ENCODE measurements around the gene RGS18. TPM values are rescaled to one million over a fixed set of nuclear protein-coding genes. Genes with fewer than 3 reads are reported as not detected.

RGS18 gene
- total RNA-seq, 1 donor from 2014 or later: 3.0 TPM

GRCh38 chr1:192133350-192133926 is 24.8 kb upstream of the RGS18 start:
- intact Hi-C loops (cut with DNase I): no loop called here
- no peaks in the 10 kb centered on the region for H3K4me1 ChIP-seq
- DNase-seq (ENCODE audit: low spot score in 2 of 2): no peak
- TF ChIP-seq, protein P1, sequence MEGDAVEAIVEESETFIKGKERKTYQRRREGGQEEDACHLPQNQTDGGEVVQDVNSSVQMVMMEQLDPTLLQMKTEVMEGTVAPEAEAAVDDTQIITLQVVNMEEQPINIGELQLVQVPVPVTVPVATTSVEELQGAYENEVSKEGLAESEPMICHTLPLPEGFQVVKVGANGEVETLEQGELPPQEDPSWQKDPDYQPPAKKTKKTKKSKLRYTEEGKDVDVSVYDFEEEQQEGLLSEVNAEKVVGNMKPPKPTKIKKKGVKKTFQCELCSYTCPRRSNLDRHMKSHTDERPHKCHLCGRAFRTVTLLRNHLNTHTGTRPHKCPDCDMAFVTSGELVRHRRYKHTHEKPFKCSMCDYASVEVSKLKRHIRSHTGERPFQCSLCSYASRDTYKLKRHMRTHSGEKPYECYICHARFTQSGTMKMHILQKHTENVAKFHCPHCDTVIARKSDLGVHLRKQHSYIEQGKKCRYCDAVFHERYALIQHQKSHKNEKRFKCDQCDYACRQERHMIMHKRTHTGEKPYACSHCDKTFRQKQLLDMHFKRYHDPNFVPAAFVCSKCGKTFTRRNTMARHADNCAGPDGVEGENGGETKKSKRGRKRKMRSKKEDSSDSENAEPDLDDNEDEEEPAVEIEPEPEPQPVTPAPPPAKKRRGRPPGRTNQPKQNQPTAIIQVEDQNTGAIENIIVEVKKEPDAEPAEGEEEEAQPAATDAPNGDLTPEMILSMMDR (IDR thresholded peaks at IDR 0.05): no peak
- no peak overlapping the region for H3K4me3 ChIP-seq
- H3K9me3 ChIP-seq: no peaks in the 10 kb centered on the region
- no peaks in the 10 kb centered on the region for H3K36me3 ChIP-seq
- H3K27ac ChIP-seq: no peak overlapping the region
- H3K27me3 ChIP-seq: no peaks in the 10 kb centered on the region

- TF ChIP-seq, protein P1 (IDR thresholded peaks at IDR 0.05): no peak
- intact Hi-C loops (cut with DNase I): no loop called here
Observed at GRCh38 chr1:192140382-192140781, 17.9 kb upstream of the RGS18 start.

DNA sequence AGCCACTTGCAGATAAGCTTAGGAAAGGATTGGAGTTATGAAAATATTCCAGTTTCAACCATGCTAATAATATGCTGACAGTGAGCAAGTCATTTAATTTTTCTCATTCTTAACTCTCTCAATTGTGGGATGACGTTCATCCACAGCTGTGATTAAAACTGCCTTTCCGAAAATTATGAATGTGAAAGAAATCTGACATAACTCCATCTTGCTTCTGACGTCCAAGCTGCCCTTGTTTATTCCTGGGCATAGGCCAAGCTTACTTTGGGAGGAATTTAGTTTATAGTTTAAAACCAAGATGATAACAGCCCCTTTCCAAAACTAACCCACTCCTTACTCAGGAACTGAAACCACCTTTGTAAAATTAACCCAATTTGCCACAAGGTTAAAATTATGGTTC is 11.0 kb upstream of the RGS18 start:
- H3K27me3 ChIP-seq: no peaks in the 10 kb centered on the region
- DNase-seq (ENCODE audit: low spot score in 2 of 2): no peak
- no peaks in the 10 kb centered on the region for H3K36me3 ChIP-seq
- TF ChIP-seq, protein P1 (IDR thresholded peaks at IDR 0.05): no peak
- H3K4me1 ChIP-seq: no peaks in the 10 kb centered on the region
- no peaks in the 10 kb centered on the region for H3K9me3 ChIP-seq
- H3K27ac ChIP-seq: no peak overlapping the region
- H3K4me3 ChIP-seq: no peak overlapping the region
- intact Hi-C loops (cut with DNase I): no loop called here

More at GRCh38 chr1:192140382-192140781, 17.9 kb upstream of the RGS18 start:
- Histone ChIP-seq H3K27ac (no peak overlapping the region), H3K4me1 (no peaks in the 10 kb centered on the region), H3K9me3 (no peaks in the 10 kb centered on the region), H3K4me3 (no peak overlapping the region), H3K36me3 (no peaks in the 10 kb centered on the region), H3K27me3 (no peaks in the 10 kb centered on the region)
- no peak for DNase-seq (ENCODE audit: low spot score in 2 of 2)

DNA sequence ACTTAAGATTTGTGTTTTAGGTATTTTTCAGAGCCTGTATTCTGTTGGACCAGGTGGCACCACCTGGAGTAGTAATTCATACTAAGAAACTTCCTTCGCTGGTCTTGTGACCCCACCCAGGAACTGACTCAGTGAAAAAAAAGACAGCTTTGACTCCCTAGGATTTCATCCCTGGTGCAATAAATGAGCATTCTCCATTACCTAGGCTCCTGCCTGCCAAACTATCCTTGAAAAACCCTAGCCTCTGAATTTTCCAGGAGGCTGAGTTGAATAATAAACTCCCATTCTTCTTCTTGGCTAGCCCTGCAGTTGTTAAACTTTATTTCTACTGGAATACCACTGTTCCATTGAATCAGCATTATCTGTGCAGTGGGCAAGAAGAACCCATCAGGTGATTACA is 10.6 kb upstream of the RGS18 start:
- no peak for DNase-seq (ENCODE audit: low spot score in 2 of 2)
- TF ChIP-seq, protein P1 (IDR thresholded peaks at IDR 0.05): no peak
- Histone ChIP-seq H3K27ac (no peak overlapping the region), H3K36me3 (no peaks in the 10 kb centered on the region), H3K27me3 (no peaks in the 10 kb centered on the region), H3K4me1 (no peaks in the 10 kb centered on the region), H3K4me3 (no peak overlapping the region), H3K9me3 (no peaks in the 10 kb centered on the region)
- intact Hi-C loops (cut with DNase I): no loop called here

DNA sequence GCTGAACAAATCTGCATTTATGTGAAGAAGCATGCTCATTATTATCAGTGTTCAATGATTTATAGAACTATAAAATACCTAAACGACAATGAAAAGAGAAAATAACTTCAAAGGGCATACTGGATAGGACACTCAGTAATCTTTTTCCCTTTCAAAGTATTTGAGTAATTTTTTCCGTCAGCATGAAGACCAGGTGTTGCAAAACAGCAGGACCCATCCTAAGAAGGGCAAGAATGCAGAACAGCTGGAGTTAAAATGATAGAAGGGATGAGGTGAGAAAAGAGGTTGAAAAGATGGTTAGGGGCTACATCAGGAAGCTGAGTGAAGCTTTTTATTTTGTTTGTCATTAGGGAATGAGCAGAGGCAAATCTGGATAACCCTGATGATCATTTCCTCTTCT is 7.1 kb upstream of the RGS18 start:
- TF ChIP-seq, protein P1 (IDR thresholded peaks at IDR 0.05): no peak
- H3K9me3 ChIP-seq: no peaks in the 10 kb centered on the region
- intact Hi-C loops (cut with DNase I): no loop called here
- H3K27ac ChIP-seq: no peak overlapping the region
- H3K36me3 ChIP-seq: no peaks in the 10 kb centered on the region
- no peaks in the 10 kb centered on the region for H3K4me1 ChIP-seq
- no peak for DNase-seq (ENCODE audit: low spot score in 2 of 2)
- no peak overlapping the region for H3K4me3 ChIP-seq
- H3K27me3 ChIP-seq: no peaks in the 10 kb centered on the region

DNA sequence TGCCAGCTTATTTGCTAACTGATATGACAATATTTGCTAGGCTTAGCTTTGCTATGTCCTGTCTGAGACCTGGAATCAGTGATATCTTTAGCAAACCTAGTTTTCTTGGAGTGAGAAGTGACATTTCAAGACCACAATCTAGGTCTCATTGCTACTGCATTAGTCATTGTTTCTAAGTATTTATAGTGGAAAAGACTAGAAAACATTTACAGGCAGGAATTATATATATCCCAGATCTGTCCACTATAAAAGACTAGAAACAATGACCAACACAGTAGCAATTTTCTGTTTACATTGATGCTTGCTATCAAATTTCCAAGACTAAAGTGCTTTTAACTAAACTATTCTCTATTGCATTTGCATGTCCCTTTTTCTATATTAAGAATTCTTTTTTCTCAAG is 5.0 kb upstream of the RGS18 start:
- no peaks in the 10 kb centered on the region for H3K27me3 ChIP-seq
- no peak overlapping the region for H3K4me3 ChIP-seq
- no peaks in the 10 kb centered on the region for H3K4me1 ChIP-seq
- no peak overlapping the region for H3K27ac ChIP-seq
- no peaks in the 10 kb centered on the region for H3K9me3 ChIP-seq
- no peak for DNase-seq (ENCODE audit: low spot score in 2 of 2)
- no peaks in the 10 kb centered on the region for H3K36me3 ChIP-seq
- intact Hi-C loops (cut with DNase I): no loop called here
- TF ChIP-seq, protein P1 (IDR thresholded peaks at IDR 0.05): no peak

Data from ascending aorta (tissue), 2 donors.